Measurements from ENCODE around the gene PCDH19.

DNA sequence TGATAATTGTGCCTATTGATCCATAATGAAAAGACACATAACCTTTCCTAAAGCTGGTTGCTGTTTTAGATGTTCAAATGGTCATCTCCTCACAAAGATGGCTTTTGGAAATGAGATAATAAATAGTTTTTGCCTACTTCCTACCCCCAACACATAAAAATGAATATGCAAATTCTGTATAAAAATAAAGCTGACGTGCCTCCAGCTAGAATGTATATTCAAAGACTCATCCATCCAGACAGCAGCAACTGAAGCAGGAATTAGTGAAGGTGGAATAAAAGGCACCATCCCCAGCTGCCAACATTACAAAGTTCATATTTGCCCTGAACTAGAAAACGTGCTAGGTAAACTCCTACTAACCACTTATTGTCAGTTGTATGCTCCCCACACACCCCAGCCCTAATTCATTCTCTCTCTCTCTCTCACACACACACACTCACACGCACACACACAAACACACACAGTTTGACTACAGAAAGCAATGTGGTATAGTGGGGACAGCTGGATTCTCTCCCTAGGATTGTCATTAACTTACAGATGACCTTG, 53.6 kb downstream of the PCDH19 start:
- TF ChIP-seq YY1 (IDR thresholded peaks at IDR 0.05; ENCODE audit: low read depth, low read length) (no peak), POLR2A (IDR thresholded peaks at IDR 0.05; ENCODE audit: low read depth, low read length) (no peak), FOXM1 (IDR thresholded peaks at IDR 0.05; ENCODE audit: low read depth, low read length) (no peak), SIN3A (IDR thresholded peaks at IDR 0.05; ENCODE audit: low read depth, low read length) (no peak), SRF (IDR thresholded peaks at IDR 0.05; ENCODE audit: low read depth in 2 of 2, low read length in 2 of 2) (no peak), RAD21 (IDR thresholded peaks at IDR 0.05; ENCODE audit: insufficient read depth, low read depth, low read length) (no peak), NFXL1 (IDR thresholded peaks at IDR 0.05; ENCODE audit: borderline replicate concordance) (no peak)
- TF ChIP-seq, protein P1, sequence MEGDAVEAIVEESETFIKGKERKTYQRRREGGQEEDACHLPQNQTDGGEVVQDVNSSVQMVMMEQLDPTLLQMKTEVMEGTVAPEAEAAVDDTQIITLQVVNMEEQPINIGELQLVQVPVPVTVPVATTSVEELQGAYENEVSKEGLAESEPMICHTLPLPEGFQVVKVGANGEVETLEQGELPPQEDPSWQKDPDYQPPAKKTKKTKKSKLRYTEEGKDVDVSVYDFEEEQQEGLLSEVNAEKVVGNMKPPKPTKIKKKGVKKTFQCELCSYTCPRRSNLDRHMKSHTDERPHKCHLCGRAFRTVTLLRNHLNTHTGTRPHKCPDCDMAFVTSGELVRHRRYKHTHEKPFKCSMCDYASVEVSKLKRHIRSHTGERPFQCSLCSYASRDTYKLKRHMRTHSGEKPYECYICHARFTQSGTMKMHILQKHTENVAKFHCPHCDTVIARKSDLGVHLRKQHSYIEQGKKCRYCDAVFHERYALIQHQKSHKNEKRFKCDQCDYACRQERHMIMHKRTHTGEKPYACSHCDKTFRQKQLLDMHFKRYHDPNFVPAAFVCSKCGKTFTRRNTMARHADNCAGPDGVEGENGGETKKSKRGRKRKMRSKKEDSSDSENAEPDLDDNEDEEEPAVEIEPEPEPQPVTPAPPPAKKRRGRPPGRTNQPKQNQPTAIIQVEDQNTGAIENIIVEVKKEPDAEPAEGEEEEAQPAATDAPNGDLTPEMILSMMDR (IDR thresholded peaks at IDR 0.05 in 2 of 3, conservative IDR thresholded peaks at IDR 0.05 in 1 of 3; ENCODE audit: control insufficient read depth in 2 of 3, extremely low read depth in 1 of 3, insufficient read depth in 1 of 3, low read depth in 3 of 3, low read length in 3 of 3) = no peak

Measured in GM12878 (cell line).